Sigmoid colon (tissue), 4 donors: ENCODE measurements around the gene SETDB2.

Source experiments
- EP300 ChIP-seq, 4 donors: sonication (generic); formaldehyde crosslinking; IDR thresholded peaks; one replicate each; pipeline ENCODE4 v1.6.1; 2017; ENCODE audit warnings: antibody characterized with exemption in 4 of 4
- POLR2AphosphoS5 ChIP-seq, 4 donors: sonication (generic); formaldehyde crosslinking; IDR thresholded peaks; one replicate each; pipeline ENCODE4 v1.6.1; 2017; ENCODE audit warnings: antibody characterized with exemption in 4 of 4
- TF ChIP-seq, protein P1 (sequence below), 4 experiments: fragments of 450-650 bp in 3 of 4; fragments of 200-600 bp in 1 of 4; IDR thresholded peaks; one replicate each; pipeline ENCODE4 v1.5.1; 2016 to 2019; ENCODE audit warnings: antibody characterized with exemption in 4 of 4, mild to moderate bottlenecking in 3 of 4, moderate library complexity in 2 of 4

DNA sequence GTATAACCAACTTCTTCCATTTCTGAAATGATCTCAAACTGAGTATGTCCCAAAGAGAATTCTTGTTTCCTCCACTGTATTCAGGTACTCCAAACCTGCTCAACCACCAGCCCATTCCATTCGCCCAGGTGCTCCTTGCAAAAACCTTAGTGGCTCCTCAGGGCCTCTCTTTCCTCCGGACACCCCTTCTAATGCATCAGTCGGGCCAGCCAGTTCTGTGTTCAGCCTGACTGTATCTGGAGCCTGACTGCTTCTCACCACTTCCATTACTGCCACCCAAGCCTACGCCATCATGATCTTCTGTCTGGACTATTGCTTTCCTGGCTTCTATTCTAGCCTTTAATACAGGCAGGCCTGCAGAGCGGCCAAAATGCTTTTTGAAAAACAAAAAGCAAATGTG, 53.2 kb downstream of the SETDB2 start:
- TF ChIP-seq, protein P1, sequence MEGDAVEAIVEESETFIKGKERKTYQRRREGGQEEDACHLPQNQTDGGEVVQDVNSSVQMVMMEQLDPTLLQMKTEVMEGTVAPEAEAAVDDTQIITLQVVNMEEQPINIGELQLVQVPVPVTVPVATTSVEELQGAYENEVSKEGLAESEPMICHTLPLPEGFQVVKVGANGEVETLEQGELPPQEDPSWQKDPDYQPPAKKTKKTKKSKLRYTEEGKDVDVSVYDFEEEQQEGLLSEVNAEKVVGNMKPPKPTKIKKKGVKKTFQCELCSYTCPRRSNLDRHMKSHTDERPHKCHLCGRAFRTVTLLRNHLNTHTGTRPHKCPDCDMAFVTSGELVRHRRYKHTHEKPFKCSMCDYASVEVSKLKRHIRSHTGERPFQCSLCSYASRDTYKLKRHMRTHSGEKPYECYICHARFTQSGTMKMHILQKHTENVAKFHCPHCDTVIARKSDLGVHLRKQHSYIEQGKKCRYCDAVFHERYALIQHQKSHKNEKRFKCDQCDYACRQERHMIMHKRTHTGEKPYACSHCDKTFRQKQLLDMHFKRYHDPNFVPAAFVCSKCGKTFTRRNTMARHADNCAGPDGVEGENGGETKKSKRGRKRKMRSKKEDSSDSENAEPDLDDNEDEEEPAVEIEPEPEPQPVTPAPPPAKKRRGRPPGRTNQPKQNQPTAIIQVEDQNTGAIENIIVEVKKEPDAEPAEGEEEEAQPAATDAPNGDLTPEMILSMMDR (IDR thresholded peaks at IDR 0.05) = no peak
- TF ChIP-seq EP300 (IDR thresholded peaks at IDR 0.05) (no peak), POLR2AphosphoS5 (IDR thresholded peaks at IDR 0.05) (no peak)
